Naive thymus-derived CD4-positive, alpha-beta T cell (primary cell): ENCODE measurements around the gene LHFPL3. TPM values are rescaled to one million over a fixed set of nuclear protein-coding genes. Genes with fewer than 3 reads are reported as not detected.

ENCODE experiments used
- ATAC-seq: fragments of 150-1000 bp; cut with Tn5 transposase; 2 replicates; pipeline ENCODE4 v1.10.0; 2021; ENCODE audit warnings: mild to moderate bottlenecking, moderate library complexity
- CTCF ChIA-PET: fragments of 350-600 bp; sonication (Branson Sonifier 250); formaldehyde crosslinking; loops from one replicate; lab custom pipeline; 2021; ENCODE audit warnings: antibody characterized with exemption; lab: Charles Lee
- POLR2A ChIA-PET: fragments of 350-600 bp; sonication (Branson Sonifier 250); formaldehyde crosslinking; loops from one replicate; lab custom pipeline; 2021; ENCODE audit warnings: antibody characterized with exemption, inconsistent platforms; lab: Charles Lee
- DNase-seq, 9 donors: peaks; one replicate each; pipeline versions ENCODE4 v3.0.0 to v3.0.0-alpha.2; 2020 to 2022; ENCODE audit warnings: mixed read lengths in 1 of 9
- H3K27ac ChIP-seq: one replicate; pipeline ENCODE4 v1.7.0; 2013; ENCODE audit warnings: mild to moderate bottlenecking, low read depth, low read length, moderate library complexity
- H3K27me3 ChIP-seq, 2 donors: one replicate each; pipeline ENCODE4 v1.7.0; 2013; ENCODE audit warnings: low read length in 2 of 2, mild to moderate bottlenecking in 2 of 2, moderate library complexity in 2 of 2; ENCODE audit not compliant: control insufficient read depth in 2 of 2, insufficient read depth in 2 of 2
- H3K36me3 ChIP-seq, 3 experiments: 1 replicate in 2 of 3; 2 replicates in 1 of 3; pipeline ENCODE4 v1.7.0; 2013; ENCODE audit warnings: low read length in 3 of 3, mild to moderate bottlenecking in 3 of 3, moderate library complexity in 1 of 3; ENCODE audit not compliant: insufficient read depth in 3 of 3, control insufficient read depth in 2 of 3
- H3K4me1 ChIP-seq, 2 donors: one replicate each; pipeline ENCODE4 v1.7.0; 2013; ENCODE audit warnings: low read length in 2 of 2, mild to moderate bottlenecking in 2 of 2, moderate library complexity in 1 of 2; ENCODE audit not compliant: control insufficient read depth in 2 of 2, insufficient read depth in 2 of 2
- H3K4me3 ChIP-seq: 2 replicates; pipeline ENCODE4 v1.7.0; 2013; ENCODE audit warnings: mild to moderate bottlenecking, low read length
- H3K9me3 ChIP-seq, 3 experiments: 1 replicate in 2 of 3; 2 replicates in 1 of 3; pipeline ENCODE4 v1.7.0; 2013; ENCODE audit warnings: low read length in 3 of 3; ENCODE audit not compliant: control insufficient read depth in 2 of 3
- H3K27ac Mint-ChIP-seq, 9 donors: one replicate each; pipeline ENCODE4 v1.8.0; 2020 to 2022; ENCODE audit warnings: mixed read lengths in 9 of 9, mild to moderate bottlenecking in 8 of 9, moderate library complexity in 5 of 9, inconsistent platforms in 2 of 9
- H3K27me3 Mint-ChIP-seq, 5 donors: one replicate each; pipeline ENCODE4 v1.8.0; 2021 to 2022; ENCODE audit warnings: mixed read lengths in 5 of 5, mild to moderate bottlenecking in 1 of 5
- H3K36me3 Mint-ChIP-seq, 5 donors: one replicate each; pipeline ENCODE4 v1.8.0; 2020 to 2022; ENCODE audit warnings: mixed read lengths in 5 of 5, mild to moderate bottlenecking in 3 of 5, inconsistent platforms in 1 of 5
- H3K4me1 Mint-ChIP-seq, 7 donors: one replicate each; pipeline ENCODE4 v1.8.0; 2020 to 2022; ENCODE audit warnings: mixed read lengths in 7 of 7, mild to moderate bottlenecking in 3 of 7, inconsistent platforms in 1 of 7
- H3K4me3 Mint-ChIP-seq, 10 donors: one replicate each; pipeline ENCODE4 v1.8.0; 2020 to 2022; ENCODE audit warnings: mild to moderate bottlenecking in 10 of 10, mixed read lengths in 10 of 10, moderate library complexity in 6 of 10, inconsistent platforms in 2 of 10
- H3K9me3 Mint-ChIP-seq, 11 donors: one replicate each; pipeline ENCODE4 v1.8.0; 2020 to 2022; ENCODE audit warnings: mixed read lengths in 11 of 11, mild to moderate bottlenecking in 4 of 11, inconsistent platforms in 1 of 11, moderate library complexity in 1 of 11
- intact Hi-C, 2 donors: fragments of 100-400 bp; cut with micrococcal nuclease; formaldehyde crosslinking; loops; one replicate each; pipeline ENCODE4 v1.15.1; 2023
- polyA plus RNA-seq, 2 donors: library from polyadenylated mRNA; unstranded; fragments of 300-500 nt; fragmentation: Illumina TruSeq; gene quantifications; one replicate each; pipeline ENCODE4 v1.2.3, GENCODE V29; 2021
- total RNA-seq, 6 experiments: library from RNA in 5 of 6; stranded (reverse) in 5 of 6; gene quantifications; 1 replicate in 5 of 6; 2 replicates in 1 of 6; pipeline ENCODE4 v1.2.3 and lab custom pipeline; 2021 to 2026

The LHFPL3 gene
- total and polyA plus RNA-seq, 7 experiments from 2014 or later, result not detected

GRCh38 chr7:104530251-104530650 is 201.8 kb downstream of the LHFPL3 start:
- H3K4me3 Mint-ChIP-seq, result no peak overlapping the region
- CTCF ChIA-PET, result no interaction called here
- no peak for DNase-seq
- no peaks in the 10 kb centered on the region for H3K4me1 Mint-ChIP-seq
- no peak for ATAC-seq
- intact Hi-C loops, result no loop called here
- H3K27ac Mint-ChIP-seq, result no peak overlapping the region
- H3K36me3 Mint-ChIP-seq, result no peaks in the 10 kb centered on the region
- Histone ChIP-seq H3K36me3 (no peaks in the 10 kb centered on the region), H3K27ac (no peak overlapping the region), H3K4me1 (no peaks in the 10 kb centered on the region), H3K4me3 (no peak overlapping the region), H3K9me3 (no peaks in the 10 kb centered on the region), H3K27me3 (no peaks in the 10 kb centered on the region)
- POLR2A ChIA-PET, result no interaction called here
- peaks cover 0 to 6% (median 0%) of the 10 kb centered on the region in 11 donors for H3K9me3 Mint-ChIP-seq
- peaks cover 0 to 15% (median 0%) of the 10 kb centered on the region in 5 donors for H3K27me3 Mint-ChIP-seq

- Histone ChIP-seq H3K4me3 (no peak overlapping the region), H3K36me3 (no peaks in the 10 kb centered on the region), H3K27ac (no peak overlapping the region), H3K9me3 (no peaks in the 10 kb centered on the region), H3K27me3 (no peaks in the 10 kb centered on the region), H3K4me1 (no peaks in the 10 kb centered on the region)
- H3K4me3 Mint-ChIP-seq, result no peak overlapping the region
- peaks cover 0 to 10% (median 0%) of the 10 kb centered on the region in 11 donors for H3K9me3 Mint-ChIP-seq
- peaks cover 0 to 19% (median 10%) of the 10 kb centered on the region in 5 donors for H3K27me3 Mint-ChIP-seq
- intact Hi-C loops, result no loop called here
- CTCF ChIA-PET, result no interaction called here
- DNase-seq (no peak), ATAC-seq (no peak)
- H3K4me1 Mint-ChIP-seq, result no peaks in the 10 kb centered on the region
- no peaks in the 10 kb centered on the region for H3K36me3 Mint-ChIP-seq
- H3K27ac Mint-ChIP-seq, result no peak overlapping the region
- POLR2A ChIA-PET, result no interaction called here
Observed at GRCh38 chr7:104534149-104534548, 205.7 kb downstream of the LHFPL3 start.

GRCh38 chr7:104535841-104536240 is 207.4 kb downstream of the LHFPL3 start:
- no peak for ATAC-seq
- no peaks in the 10 kb centered on the region for H3K36me3 Mint-ChIP-seq
- POLR2A ChIA-PET, result no interaction called here
- no peaks in the 10 kb centered on the region for H3K27me3 ChIP-seq
- H3K27ac Mint-ChIP-seq, result no peak overlapping the region
- H3K4me3 Mint-ChIP-seq, result no peak overlapping the region
- no peaks in the 10 kb centered on the region for H3K4me1 Mint-ChIP-seq
- intact Hi-C loops, result no loop called here
- no peak overlapping the region for H3K4me3 ChIP-seq
- H3K9me3 Mint-ChIP-seq, result peaks cover 0 to 4% (median 0%) of the 10 kb centered on the region in 11 donors
- DNase-seq, result no peak
- no peaks in the 10 kb centered on the region for H3K9me3 ChIP-seq
- H3K27ac ChIP-seq, result no peak overlapping the region
- CTCF ChIA-PET, result no interaction called here
- H3K27me3 Mint-ChIP-seq, result peaks cover 0 to 14% (median 10%) of the 10 kb centered on the region in 5 donors
- no peaks in the 10 kb centered on the region for H3K36me3 ChIP-seq
- no peaks in the 10 kb centered on the region for H3K4me1 ChIP-seq

GRCh38 chr7:104536956-104537355 is 208.6 kb downstream of the LHFPL3 start:
- CTCF ChIA-PET, result no interaction called here
- intact Hi-C loops, result no loop called here
- Mint-ChIP-seq H3K27ac (no peak overlapping the region), H3K27me3 (peaks cover 0 to 20% (median 10%) of the 10 kb centered on the region in 5 donors), H3K36me3 (no peaks in the 10 kb centered on the region), H3K4me3 (no peak overlapping the region), H3K9me3 (peaks cover 0 to 12% (median 0%) of the 10 kb centered on the region in 11 donors), H3K4me1 (no peaks in the 10 kb centered on the region)
- no peak for DNase-seq
- ATAC-seq, result no peak
- Histone ChIP-seq H3K9me3 (no peaks in the 10 kb centered on the region), H3K27ac (no peak overlapping the region), H3K36me3 (no peaks in the 10 kb centered on the region), H3K4me3 (no peak overlapping the region), H3K27me3 (no peaks in the 10 kb centered on the region), H3K4me1 (no peaks in the 10 kb centered on the region)
- POLR2A ChIA-PET, result no interaction called here

- POLR2A ChIA-PET, result no interaction called here
Observed at GRCh38 chr7:104538152-104538551, 209.7 kb downstream of the LHFPL3 start.

GRCh38 chr7:104541897-104542296 is 213.5 kb downstream of the LHFPL3 start:
- Mint-ChIP-seq H3K27me3 (peaks cover 0 to 8% (median 4%) of the 10 kb centered on the region in 5 donors), H3K27ac (no peak overlapping the region), H3K36me3 (no peaks in the 10 kb centered on the region), H3K9me3 (peaks cover 0 to 8% (median 0%) of the 10 kb centered on the region in 11 donors), H3K4me3 (no peak overlapping the region), H3K4me1 (no peaks in the 10 kb centered on the region)
- CTCF ChIA-PET, result no interaction called here
- POLR2A ChIA-PET, result no interaction called here
- Histone ChIP-seq H3K4me3 (no peak overlapping the region), H3K4me1 (no peaks in the 10 kb centered on the region), H3K27ac (no peak overlapping the region), H3K36me3 (no peaks in the 10 kb centered on the region), H3K27me3 (no peaks in the 10 kb centered on the region), H3K9me3 (no peaks in the 10 kb centered on the region)
- no peak for DNase-seq
- intact Hi-C loops, result no loop called here
- no peak for ATAC-seq

More at GRCh38 chr7:104538152-104538551, 209.7 kb downstream of the LHFPL3 start:
- Histone ChIP-seq H3K4me3 (no peak overlapping the region), H3K36me3 (no peaks in the 10 kb centered on the region), H3K27ac (no peak overlapping the region), H3K9me3 (no peaks in the 10 kb centered on the region), H3K27me3 (no peaks in the 10 kb centered on the region), H3K4me1 (no peaks in the 10 kb centered on the region)
- Mint-ChIP-seq H3K4me3 (no peak overlapping the region), H3K4me1 (no peaks in the 10 kb centered on the region), H3K9me3 (peaks cover 0 to 12% (median 0%) of the 10 kb centered on the region in 11 donors), H3K27ac (no peak overlapping the region), H3K36me3 (no peaks in the 10 kb centered on the region), H3K27me3 (peaks cover 0 to 20% (median 10%) of the 10 kb centered on the region in 5 donors)
- intact Hi-C loops, result no loop called here
- ATAC-seq (no peak), DNase-seq (no peak)
- CTCF ChIA-PET, result no interaction called here

GRCh38 chr7:104548861-104549260 is 220.5 kb downstream of the LHFPL3 start:
- DNase-seq, result no peak
- Mint-ChIP-seq H3K27me3 (peaks cover 0 to 16% (median 0%) of the 10 kb centered on the region in 5 donors), H3K4me1 (no peaks in the 10 kb centered on the region), H3K4me3 (no peak overlapping the region), H3K27ac (no peak overlapping the region), H3K36me3 (no peaks in the 10 kb centered on the region), H3K9me3 (peaks cover 0 to 9% (median 3%) of the 10 kb centered on the region in 11 donors)
- H3K27ac ChIP-seq, result no peak overlapping the region
- ATAC-seq, result no peak
- H3K27me3 ChIP-seq, result no peaks in the 10 kb centered on the region
- ChIA-PET POLR2A (no interaction called here), CTCF (no interaction called here)
- peaks cover 0 to 2% (median 0%) of the 10 kb centered on the region in 3 experiments for H3K9me3 ChIP-seq
- H3K4me3 ChIP-seq, result no peak overlapping the region
- no peaks in the 10 kb centered on the region for H3K36me3 ChIP-seq
- H3K4me1 ChIP-seq, result no peaks in the 10 kb centered on the region
- intact Hi-C loops, result no loop called here
